Measurements from ENCODE around the gene JDP2.

JDP2 gene

DNA sequence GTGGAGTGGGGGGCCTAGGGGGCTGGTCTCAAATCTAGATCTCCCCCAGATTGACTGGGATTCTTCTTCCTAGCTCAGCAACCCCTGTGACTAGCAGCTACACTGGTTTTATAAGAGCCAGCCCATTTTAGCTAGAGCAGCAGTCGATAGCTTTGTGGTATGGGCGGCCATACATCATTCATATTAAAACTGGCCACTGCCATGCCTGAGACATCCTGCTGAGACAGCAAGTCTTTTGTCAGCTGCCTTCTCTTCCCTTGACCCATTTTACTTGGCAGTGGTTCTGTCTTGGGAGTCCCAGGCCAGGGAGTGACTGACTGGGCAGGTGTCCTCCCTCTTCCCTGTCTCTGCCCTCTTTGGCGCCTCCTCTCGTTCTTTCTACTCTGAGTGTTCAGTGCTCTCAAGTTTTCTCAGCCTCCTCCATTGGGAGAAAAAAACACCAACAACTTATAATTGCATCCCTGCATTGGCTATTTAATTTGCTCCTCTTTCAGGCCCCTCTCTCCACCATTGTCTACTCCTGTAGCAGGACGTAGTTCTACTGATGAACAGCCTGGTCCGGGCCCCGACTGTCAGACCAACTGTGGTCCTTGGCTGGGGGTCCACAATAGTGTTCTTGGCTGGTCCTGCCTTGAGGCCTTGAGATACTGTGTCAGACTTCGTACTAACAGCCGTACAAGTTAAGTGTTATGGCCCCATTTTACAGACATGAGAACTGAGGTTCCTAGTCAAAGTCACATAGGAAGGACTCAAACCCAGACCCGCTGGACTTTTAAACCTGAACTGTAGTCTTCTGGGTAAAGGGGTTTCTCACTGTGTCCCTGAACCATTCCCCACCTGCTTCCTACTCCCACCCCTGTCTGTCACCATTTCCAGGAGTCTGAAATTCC is 18.3 kb upstream of the JDP2 start:
- no peak for DNase-seq (ENCODE audit: low spot score)

- DNase-seq (ENCODE audit: low spot score): no peak
These were observed 16.6 kb upstream of the JDP2 start for GRCh38 chr14:75411214-75411540.

DNA sequence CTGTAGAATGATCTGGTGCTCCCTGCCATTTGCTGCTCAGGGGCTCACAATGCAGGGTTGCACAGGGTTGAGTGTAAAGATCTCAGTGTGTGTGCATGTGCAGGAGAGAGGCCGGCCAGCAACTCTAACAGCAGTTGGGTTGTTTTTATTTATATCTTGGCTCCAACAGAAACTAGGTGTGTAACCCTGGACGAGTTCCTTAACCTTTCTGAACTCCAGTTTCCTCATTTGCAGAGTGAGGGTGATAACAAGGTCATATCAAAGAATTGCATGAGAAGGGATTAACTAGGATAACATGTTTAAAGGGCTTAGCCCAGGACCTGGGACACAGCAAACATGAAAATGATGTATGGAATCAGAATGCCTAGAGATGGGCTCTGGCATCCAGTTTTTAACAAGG is 14.8 kb upstream of the JDP2 start:
- no peak for DNase-seq (ENCODE audit: low spot score)

GRCh38 chr14:75417674-75418073 is 10.1 kb upstream of the JDP2 start:
- no peak for DNase-seq (ENCODE audit: low spot score)

GRCh38 chr14:75418850-75419768 is 8.7 kb upstream of the JDP2 start:
- DNase-seq (ENCODE audit: low spot score): no peak

- no peak for DNase-seq (ENCODE audit: low spot score)
These were observed 5.7 kb upstream of the JDP2 start for GRCh38 chr14:75422169-75422568.

- no peak for DNase-seq (ENCODE audit: low spot score)
These were observed 3.3 kb upstream of the JDP2 start for GRCh38 chr14:75424496-75424895.

GRCh38 chr14:75425446-75425845 is 2.4 kb upstream of the JDP2 start:
- no peak for DNase-seq (ENCODE audit: low spot score)

DNA sequence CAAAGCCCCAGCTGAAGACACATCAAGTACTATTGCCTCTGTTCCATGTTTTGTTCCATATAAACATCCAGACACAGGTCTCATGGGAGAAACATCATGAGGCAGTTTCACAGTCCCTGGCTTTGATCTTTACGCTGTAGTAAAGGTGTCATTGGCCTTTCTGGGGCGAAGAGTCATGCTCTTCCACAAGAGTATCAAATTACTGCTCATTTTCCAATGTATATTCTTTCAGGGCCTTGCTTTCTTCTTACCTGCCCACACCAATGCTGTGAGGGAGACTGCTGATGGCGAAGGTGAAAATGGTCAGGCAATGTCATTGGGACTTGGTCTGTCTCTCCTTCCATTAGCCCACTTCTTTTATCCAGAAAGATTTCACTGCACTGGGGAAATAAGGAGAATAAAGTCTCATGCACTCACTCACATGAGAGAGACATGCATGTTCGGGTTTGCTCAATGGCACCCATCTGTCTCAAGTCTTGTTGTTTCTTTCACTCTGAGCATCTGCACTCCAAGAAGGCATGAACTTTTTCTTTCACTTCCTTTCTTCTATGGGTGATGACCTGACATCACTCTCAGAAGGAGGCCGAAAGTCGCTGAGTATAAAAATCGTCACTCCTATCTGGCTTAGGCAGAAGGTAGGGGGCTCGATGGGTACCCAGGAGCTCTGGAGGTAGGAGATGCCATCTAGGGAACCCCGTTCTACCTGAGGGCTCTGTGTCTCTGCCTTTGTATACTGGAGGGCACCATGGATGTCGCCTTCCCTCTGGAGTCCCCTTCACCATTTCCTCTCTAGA is 1.3 kb upstream of the JDP2 start:
- peak; percentile 79 for DNase-seq (ENCODE audit: low spot score)

DNA sequence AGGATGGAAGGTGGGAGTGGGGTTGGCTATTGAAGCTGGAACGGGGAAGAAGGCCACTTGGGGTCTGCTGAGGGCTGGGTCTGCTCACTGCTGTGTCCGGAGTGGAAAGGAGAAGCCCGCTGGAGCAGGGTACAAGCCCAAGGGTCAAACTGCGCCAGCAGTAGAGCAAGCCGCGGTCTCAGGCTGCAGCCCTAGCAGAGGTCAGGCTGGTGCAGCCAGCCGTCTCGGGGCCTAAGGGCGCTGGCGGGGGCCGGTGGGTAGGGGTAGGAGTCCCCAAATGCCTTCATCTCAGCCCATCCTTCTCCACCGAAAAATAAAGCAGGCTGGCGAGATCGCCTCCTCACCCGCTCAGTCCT is 718 bp upstream of the JDP2 start:
- no peak for DNase-seq (ENCODE audit: low spot score)

GRCh38 chr14:75428230-75429104 is 645 bp downstream of the JDP2 start:
- no peak for DNase-seq (ENCODE audit: low spot score)

DNA sequence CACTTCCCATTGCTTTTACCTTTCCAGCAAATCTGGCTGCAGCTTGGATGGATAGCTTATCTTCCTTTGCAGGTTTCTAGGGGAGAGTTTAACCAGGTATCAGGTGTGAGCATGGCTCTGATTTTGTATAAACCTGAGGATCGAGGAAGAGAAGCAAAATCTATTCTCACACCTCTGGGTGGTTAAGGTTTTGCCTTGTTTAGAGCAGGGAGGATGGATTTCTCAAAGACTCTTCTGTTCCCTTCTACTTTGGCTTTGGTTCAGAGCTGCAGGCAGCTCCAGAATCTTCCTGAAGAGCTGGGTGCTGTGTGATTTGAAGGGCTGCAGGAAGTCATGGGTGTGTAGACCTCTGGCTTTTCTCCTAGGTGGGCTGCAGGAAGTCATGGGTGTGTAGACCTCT is 1.7 kb downstream of the JDP2 start:
- DNase-seq (ENCODE audit: low spot score): no peak

- DNase-seq (ENCODE audit: low spot score): no peak
These were observed 2.3 kb downstream of the JDP2 start for GRCh38 chr14:75430116-75430515.

DNA sequence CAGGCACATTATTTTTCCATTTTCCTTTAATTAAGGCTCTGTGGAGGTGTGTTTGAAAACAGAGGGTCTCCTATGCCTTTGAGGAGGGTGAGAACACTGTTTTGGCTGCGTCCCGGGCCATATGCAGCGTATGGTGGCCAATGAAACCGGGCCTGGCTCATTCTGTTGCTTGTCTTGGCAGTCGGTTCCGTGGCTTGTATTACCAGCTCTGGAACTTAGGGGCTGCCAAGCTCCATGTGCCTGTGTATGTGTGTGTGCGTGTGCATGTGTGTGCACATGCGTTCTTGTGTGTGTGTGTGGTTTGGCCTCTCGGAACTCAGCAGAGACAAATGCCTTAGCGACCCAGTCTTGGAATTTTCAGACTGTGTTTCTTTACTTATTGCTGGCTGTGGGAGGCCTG is 2.7 kb downstream of the JDP2 start:
- DNase-seq (ENCODE audit: low spot score): no peak

GRCh38 chr14:75430976-75431375 is 3.2 kb downstream of the JDP2 start:
- DNase-seq (ENCODE audit: low spot score): no peak

DNA sequence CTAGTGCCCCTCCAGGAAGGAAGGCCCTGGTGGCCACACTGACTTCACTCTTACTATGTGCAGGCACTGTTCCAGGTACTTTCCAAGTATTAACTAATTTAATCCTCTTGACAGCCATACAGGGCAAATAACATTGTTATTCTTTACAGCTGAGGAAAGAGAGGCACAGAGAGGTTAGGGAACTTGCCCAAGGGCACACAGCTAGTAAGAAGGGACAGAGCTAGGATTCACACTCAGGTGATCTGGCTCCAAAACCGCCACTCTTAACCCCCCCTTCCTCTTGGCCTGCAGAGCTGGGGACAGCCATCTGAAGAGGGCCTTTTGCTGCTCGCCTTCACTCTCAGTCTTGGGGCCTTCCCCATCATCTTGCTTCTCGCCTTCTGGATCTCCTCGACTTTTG is 4.0 kb downstream of the JDP2 start:
- DNase-seq (ENCODE audit: low spot score): no peak

- DNase-seq (ENCODE audit: low spot score): no peak
These were observed 4.6 kb downstream of the JDP2 start for GRCh38 chr14:75432411-75432810.

GRCh38 chr14:75433631-75434071 is 5.8 kb downstream of the JDP2 start:
- no peak for DNase-seq (ENCODE audit: low spot score)

DNA sequence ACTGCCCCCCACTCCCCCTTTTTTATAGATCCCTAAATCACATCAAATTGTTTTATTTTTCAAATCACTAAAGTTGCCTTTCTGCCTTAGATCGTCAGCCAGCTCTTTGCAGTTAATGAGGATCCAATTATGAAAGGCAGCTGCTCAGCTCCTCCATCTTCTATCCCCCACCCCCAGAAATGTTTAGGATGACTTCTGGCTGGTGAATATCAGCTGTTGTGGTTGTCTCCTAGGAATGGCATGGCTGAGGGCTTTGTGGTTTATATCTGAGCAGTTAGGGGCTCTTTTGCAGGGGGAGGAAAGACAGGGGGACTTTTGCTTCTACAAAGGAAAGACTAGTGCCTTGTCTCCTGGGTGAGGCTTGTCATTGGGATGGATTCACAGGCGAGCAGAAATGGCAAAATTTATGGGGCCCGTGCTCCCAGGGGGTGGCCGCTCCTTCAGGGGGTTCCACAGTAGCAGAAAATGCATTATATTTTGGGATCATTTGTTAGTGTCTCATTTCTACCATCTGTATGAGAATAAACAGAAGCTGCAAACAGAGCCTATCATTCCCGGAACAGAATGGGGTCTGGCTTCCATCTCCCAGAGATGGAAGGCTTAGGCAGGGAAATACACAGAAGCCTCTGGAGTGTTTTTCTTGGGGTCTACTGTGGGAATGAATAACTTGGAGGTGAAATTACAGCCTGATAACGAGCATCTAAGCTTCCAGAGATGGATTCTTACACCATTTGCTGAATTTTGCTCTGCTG is 6.5 kb downstream of the JDP2 start:
- no peak for DNase-seq (ENCODE audit: low spot score)

GRCh38 chr14:75434890-75435248 is 7.0 kb downstream of the JDP2 start:
- DNase-seq (ENCODE audit: low spot score): no peak

- no peak for DNase-seq (ENCODE audit: low spot score)
These were observed 7.7 kb downstream of the JDP2 start for GRCh38 chr14:75435473-75435872.

All from NAMALWA (cell line).